Measurements from ENCODE around the gene TNK2.

Gene TNK2

GRCh38 chr3:195870442-195870841 is 37.9 kb downstream of the TNK2 start:
- no peak overlapping the region for H2BK12ac ChIP-seq (ENCODE audit: low read length in 2 of 2)
- peaks cover 8% of the 10 kb centered on the region for H3K79me1 ChIP-seq (replicated peaks; ENCODE audit: low read length, poor library complexity, severe bottlenecking)
- H3K27me3 ChIP-seq (ENCODE audit: control insufficient read depth in 1 of 2, insufficient read depth in 1 of 2, low read length in 2 of 2): no peaks in the 10 kb centered on the region
- no peak overlapping the region for H3K4me3 ChIP-seq (ENCODE audit: insufficient read depth in 1 of 2, low read depth in 1 of 2, low read length in 2 of 2)
- no peak overlapping the region for H2BK15ac ChIP-seq (ENCODE audit: low read depth, poor library complexity, severe bottlenecking)
- no peak overlapping the region for H3K14ac ChIP-seq (ENCODE audit: low read length in 2 of 2)
- no peak overlapping the region for H4K91ac ChIP-seq (ENCODE audit: low read length)
- H4K8ac ChIP-seq (ENCODE audit: low read length): no peak overlapping the region
- H3K9ac ChIP-seq (ENCODE audit: low read length): no peak overlapping the region
- H2BK120ac ChIP-seq (ENCODE audit: low read depth, low read length): no peak overlapping the region
- no peak overlapping the region for H3K27ac ChIP-seq (ENCODE audit: low read length, poor library complexity, severe bottlenecking)
- no peak overlapping the region for H3K18ac ChIP-seq (ENCODE audit: low read depth in 1 of 2, low read length in 2 of 2)
- H3K4ac ChIP-seq (ENCODE audit: low read depth in 1 of 2, low read length in 2 of 2): no peak overlapping the region
- H3K4me1 ChIP-seq (ENCODE audit: control insufficient read depth, insufficient read depth, low read depth, low read length): peaks cover 16% of the 10 kb centered on the region
- WGBS: 98% methylated on average over 5 of the region's 7 CpGs
- H3K4me2 ChIP-seq (ENCODE audit: low read length, poor library complexity, severe bottlenecking): no peak overlapping the region
- no peak overlapping the region for H3K23ac ChIP-seq (ENCODE audit: low read length in 2 of 2)
- no peak overlapping the region for H2AFZ ChIP-seq (ENCODE audit: low read depth, low read length)
- H2AK5ac ChIP-seq (ENCODE audit: low read length, severe bottlenecking): no peak overlapping the region
- peaks cover 10 to 78% of the 10 kb centered on the region in 2 experiments for H3K36me3 ChIP-seq (ENCODE audit: control insufficient read depth in 1 of 2, insufficient read depth in 2 of 2, low read depth in 1 of 2, low read length in 2 of 2)
- H3K9me3 ChIP-seq (ENCODE audit: control insufficient read depth, low read length): no peaks in the 10 kb centered on the region
- DNase-seq: no peak
- no peak overlapping the region for H2BK5ac ChIP-seq (ENCODE audit: low read depth, low read length, poor library complexity, severe bottlenecking)

- no peak overlapping the region for H3K23ac ChIP-seq (ENCODE audit: low read length in 2 of 2)
- DNase-seq: no peak
- no peaks in the 10 kb centered on the region for H3K27me3 ChIP-seq (ENCODE audit: control insufficient read depth in 1 of 2, insufficient read depth in 1 of 2, low read length in 2 of 2)
- H3K9me3 ChIP-seq (ENCODE audit: control insufficient read depth, low read length): no peaks in the 10 kb centered on the region
- 88% methylated on average over 30 of the region's 31 CpGs for WGBS
- H3K14ac ChIP-seq (ENCODE audit: low read length in 2 of 2): no peak overlapping the region
- no peak overlapping the region for H3K4me2 ChIP-seq (ENCODE audit: low read length, poor library complexity, severe bottlenecking)
- no peak overlapping the region for H3K18ac ChIP-seq (ENCODE audit: low read depth in 1 of 2, low read length in 2 of 2)
- no peak overlapping the region for H2BK120ac ChIP-seq (ENCODE audit: low read depth, low read length)
- H3K4me1 ChIP-seq (ENCODE audit: control insufficient read depth, insufficient read depth, low read depth, low read length): peaks cover 16% of the 10 kb centered on the region
- H4K91ac ChIP-seq (ENCODE audit: low read length): no peak overlapping the region
- H3K27ac ChIP-seq (ENCODE audit: low read length, poor library complexity, severe bottlenecking): no peak overlapping the region
- H3K9ac ChIP-seq (ENCODE audit: low read length): no peak overlapping the region
- no peak overlapping the region for H2BK5ac ChIP-seq (ENCODE audit: low read depth, low read length, poor library complexity, severe bottlenecking)
- no peak overlapping the region for H3K4ac ChIP-seq (ENCODE audit: low read depth in 1 of 2, low read length in 2 of 2)
- no peak overlapping the region for H3K4me3 ChIP-seq (ENCODE audit: insufficient read depth in 1 of 2, low read depth in 1 of 2, low read length in 2 of 2)
- H4K8ac ChIP-seq (ENCODE audit: low read length): no peak overlapping the region
- H2AFZ ChIP-seq (ENCODE audit: low read depth, low read length): no peak overlapping the region
- H2BK15ac ChIP-seq (ENCODE audit: low read depth, poor library complexity, severe bottlenecking): no peak overlapping the region
- no peak overlapping the region for H2BK12ac ChIP-seq (ENCODE audit: low read length in 2 of 2)
- no peak overlapping the region for H2AK5ac ChIP-seq (ENCODE audit: low read length, severe bottlenecking)
- H3K79me1 ChIP-seq (replicated peaks; ENCODE audit: low read length, poor library complexity, severe bottlenecking): peaks cover 8% of the 10 kb centered on the region
- peaks cover 11 to 78% of the 10 kb centered on the region in 2 experiments for H3K36me3 ChIP-seq (ENCODE audit: control insufficient read depth in 1 of 2, insufficient read depth in 2 of 2, low read depth in 1 of 2, low read length in 2 of 2)
Measured at GRCh38 chr3:195869413-195870001, 38.8 kb downstream of the TNK2 start.

GRCh38 chr3:195868866-195869412 is 39.4 kb downstream of the TNK2 start:
- Histone ChIP-seq H3K9ac (ENCODE audit: low read length) (no peak overlapping the region), H2BK12ac (ENCODE audit: low read length in 2 of 2) (no peak overlapping the region), H3K27me3 (ENCODE audit: control insufficient read depth in 1 of 2, insufficient read depth in 1 of 2, low read length in 2 of 2) (no peaks in the 10 kb centered on the region)

GRCh38 chr3:195868336-195868865 is 40.0 kb downstream of the TNK2 start:
- Histone ChIP-seq H3K14ac (ENCODE audit: low read length in 2 of 2) (no peak overlapping the region), H4K8ac (ENCODE audit: low read length) (peak overlapping the region; percentile 31), H3K9ac (ENCODE audit: low read length) (no peak overlapping the region), H3K27ac (ENCODE audit: low read length, poor library complexity, severe bottlenecking) (no peak overlapping the region), H4K91ac (ENCODE audit: low read length) (no peak overlapping the region), H3K4me1 (ENCODE audit: control insufficient read depth, insufficient read depth, low read depth, low read length) (peaks cover 8% of the 10 kb centered on the region), H3K23ac (ENCODE audit: low read length in 2 of 2) (no peak overlapping the region), H2AK5ac (ENCODE audit: low read length, severe bottlenecking) (no peak overlapping the region), H3K18ac (ENCODE audit: low read depth in 1 of 2, low read length in 2 of 2) (no peak overlapping the region), H2AFZ (ENCODE audit: low read depth, low read length) (no peak overlapping the region), H3K27me3 (ENCODE audit: control insufficient read depth in 1 of 2, insufficient read depth in 1 of 2, low read length in 2 of 2) (no peaks in the 10 kb centered on the region), H3K9me3 (ENCODE audit: control insufficient read depth, low read length) (no peaks in the 10 kb centered on the region), H3K79me1 (replicated peaks; ENCODE audit: low read length, poor library complexity, severe bottlenecking) (peaks cover 6% of the 10 kb centered on the region), H2BK5ac (ENCODE audit: low read depth, low read length, poor library complexity, severe bottlenecking) (no peak overlapping the region), H3K4me3 (ENCODE audit: insufficient read depth in 1 of 2, low read depth in 1 of 2, low read length in 2 of 2) (no peak overlapping the region), H3K4me2 (ENCODE audit: low read length, poor library complexity, severe bottlenecking) (no peak overlapping the region), H2BK120ac (ENCODE audit: low read depth, low read length) (no peak overlapping the region), H3K36me3 (ENCODE audit: control insufficient read depth in 1 of 2, insufficient read depth in 2 of 2, low read depth in 1 of 2, low read length in 2 of 2) (peaks cover 11 to 87% of the 10 kb centered on the region in 2 experiments), H2BK15ac (ENCODE audit: low read depth, poor library complexity, severe bottlenecking) (no peak overlapping the region), H2BK12ac (ENCODE audit: low read length in 2 of 2) (no peak overlapping the region), H3K4ac (ENCODE audit: low read depth in 1 of 2, low read length in 2 of 2) (no peak overlapping the region)
- WGBS: 96% methylated on average over 31 of the region's 39 CpGs
- no peak for DNase-seq

More at GRCh38 chr3:195868866-195869412, 39.4 kb downstream of the TNK2 start:
- Histone ChIP-seq H3K4me2 (ENCODE audit: low read length, poor library complexity, severe bottlenecking) (no peak overlapping the region), H2BK120ac (ENCODE audit: low read depth, low read length) (no peak overlapping the region), H2AK5ac (ENCODE audit: low read length, severe bottlenecking) (no peak overlapping the region), H3K4me3 (ENCODE audit: insufficient read depth in 1 of 2, low read depth in 1 of 2, low read length in 2 of 2) (no peak overlapping the region), H3K27ac (ENCODE audit: low read length, poor library complexity, severe bottlenecking) (no peak overlapping the region), H3K18ac (ENCODE audit: low read depth in 1 of 2, low read length in 2 of 2) (no peak overlapping the region), H3K79me1 (replicated peaks; ENCODE audit: low read length, poor library complexity, severe bottlenecking) (peaks cover 8% of the 10 kb centered on the region), H3K23ac (ENCODE audit: low read length in 2 of 2) (no peak overlapping the region), H3K4ac (ENCODE audit: low read depth in 1 of 2, low read length in 2 of 2) (no peak overlapping the region), H3K9me3 (ENCODE audit: control insufficient read depth, low read length) (no peaks in the 10 kb centered on the region), H3K36me3 (ENCODE audit: control insufficient read depth in 1 of 2, insufficient read depth in 2 of 2, low read depth in 1 of 2, low read length in 2 of 2) (peaks cover 11 to 84% of the 10 kb centered on the region in 2 experiments), H3K14ac (ENCODE audit: low read length in 2 of 2) (no peak overlapping the region), H4K8ac (ENCODE audit: low read length) (no peak overlapping the region), H2BK15ac (ENCODE audit: low read depth, poor library complexity, severe bottlenecking) (no peak overlapping the region), H2BK5ac (ENCODE audit: low read depth, low read length, poor library complexity, severe bottlenecking) (no peak overlapping the region), H2AFZ (ENCODE audit: low read depth, low read length) (no peak overlapping the region), H4K91ac (ENCODE audit: low read length) (peak overlapping the region; percentile 59), H3K4me1 (ENCODE audit: control insufficient read depth, insufficient read depth, low read depth, low read length) (peaks cover 12% of the 10 kb centered on the region)
- no peak for DNase-seq
- WGBS: 83% methylated on average over 22 of the region's 30 CpGs
